HepG2 (cell line): Measurements from ENCODE around the gene SYNC. TPM values are rescaled to one million over a fixed set of nuclear protein-coding genes. Genes with fewer than 3 reads are reported as not detected.

ENCODE experiments used
- ATAC-seq: fragments of 200-7000 bp; cut with Tn5 transposase; 3 replicates; pipeline ENCODE4 v1.9.1; 2020; ENCODE audit warnings: mild to moderate bottlenecking, moderate library complexity
- BruUV-seq: library from RNA; stranded (reverse); fragments of 400-500 nt; replicated peaks from 2 replicates; lab custom pipeline; 2021; lab: Mats Ljungman, UMichigan
- CTCF ChIA-PET: fragments of 300-600 bp; formaldehyde crosslinking; extraction: SDS; loops from one replicate; lab custom pipeline; 2021; ENCODE audit warnings: low total read pairs, inconsistent platforms, low intra/inter-chr PET ratio; lab: Yijun Ruan, JAX
- POLR2A ChIA-PET: fragments of 350-600 bp; sonication (Branson Sonifier 250); formaldehyde crosslinking; loops from one replicate; lab custom pipeline; 2020; ENCODE audit warnings: antibody characterized with exemption, inconsistent platforms; lab: Yijun Ruan, JAX
- DNase-seq: peaks from one replicate; pipeline ENCODE4 v3.0.0-alpha.2; 2015; ENCODE audit warnings: low spot score
- FAIRE-seq: peaks from 3 replicates; lab custom pipeline; 2011; peaks lifted over from hg19 to GRCh38; lab: Jason Lieb, UNC
- H2AFZ ChIP-seq: one replicate; pipeline ENCODE4 v1.6.1; 2011; ENCODE audit warnings: low read length, inconsistent platforms
- H3K27ac ChIP-seq: fragments of 300-600 bp; 3 replicates; pipeline ENCODE4 v1.8.0; 2011; ENCODE audit warnings: mixed run types, mild to moderate bottlenecking, mixed read lengths, low read length, inconsistent platforms; ENCODE audit not compliant: insufficient read depth; ENCODE audit errors: extremely low read length
- H3K27me3 ChIP-seq, 2 experiments: fragments of 200-600 bp in 1 of 2; 2 replicates in 1 of 2; 3 replicates in 1 of 2; pipeline versions ENCODE4 v1.6.0 to v1.8.0; 2011; ENCODE audit warnings: low read length in 2 of 2, mild to moderate bottlenecking in 2 of 2, moderate library complexity in 2 of 2, inconsistent platforms in 1 of 2; ENCODE audit not compliant: insufficient read depth in 2 of 2, control insufficient read depth in 1 of 2
- H3K36me3 ChIP-seq, 2 experiments: fragments of 200-600 bp in 1 of 2; replicated peaks in 1 of 2; 2 replicates in 1 of 2; 3 replicates in 1 of 2; pipeline versions ENCODE4 v1.5.1 to v1.8.0; 2011; ENCODE audit warnings: low read length in 2 of 2, inconsistent platforms in 1 of 2; ENCODE audit not compliant: insufficient read depth in 2 of 2, control insufficient read depth in 1 of 2
- H3K4me1 ChIP-seq: 2 replicates; pipeline ENCODE4 v1.5.1; 2012; ENCODE audit warnings: low read length, inconsistent platforms; ENCODE audit not compliant: insufficient read depth
- H3K4me2 ChIP-seq: 2 replicates; pipeline ENCODE4 v1.6.0; 2011; ENCODE audit warnings: low read depth, low read length, inconsistent platforms
- H3K4me3 ChIP-seq, 3 experiments: fragments of 200-600 bp in 1 of 3; sonication (generic), shearing (Covaris generic) in 1 of 3; replicated peaks in 1 of 3; 2 replicates each; pipeline ENCODE4 v1.5.1; 2011 to 2016; ENCODE audit warnings: low read length in 3 of 3, inconsistent platforms in 2 of 3, low read depth in 2 of 3, mild to moderate bottlenecking in 2 of 3, control low read depth in 1 of 3, mixed read lengths in 1 of 3; ENCODE audit not compliant: insufficient read depth in 1 of 3
- H3K79me2 ChIP-seq: one replicate; pipeline ENCODE4 v1.6.1; 2011; ENCODE audit warnings: low read length, inconsistent platforms; ENCODE audit not compliant: insufficient read depth
- H3K9ac ChIP-seq: 2 replicates; pipeline ENCODE4 v1.6.0; 2011; ENCODE audit warnings: mild to moderate bottlenecking, low read depth, low read length, inconsistent platforms; ENCODE audit not compliant: insufficient read depth
- H3K9me3 ChIP-seq: 2 replicates; pipeline ENCODE4 v1.5.1; 2012; ENCODE audit warnings: mild to moderate bottlenecking, low read length
- H4K20me1 ChIP-seq: 2 replicates; pipeline ENCODE4 v1.6.0; 2011; ENCODE audit warnings: inconsistent platforms, mild to moderate bottlenecking, low read length, moderate library complexity; ENCODE audit not compliant: insufficient read depth
- ARHGAP35 ChIP-seq: sonication (generic); formaldehyde crosslinking; IDR thresholded peaks from 2 replicates; pipeline ENCODE4 v1.9.0; 2022; ENCODE audit warnings: mild to moderate bottlenecking, inconsistent platforms, moderate library complexity, missing genetic modification reagents, borderline replicate concordance
- HCFC1 ChIP-seq: fragments of 150-350 bp; IDR thresholded peaks from 2 replicates; pipeline ENCODE4 v1.6.1; 2014; ENCODE audit warnings: low read depth, low read length
- HDAC1 ChIP-seq: sonication (generic); formaldehyde crosslinking; IDR thresholded peaks from 2 replicates; pipeline ENCODE4 v1.5.1; 2020; ENCODE audit warnings: mild to moderate bottlenecking, missing genetic modification reagents
- HNRNPUL1 ChIP-seq: fragments of 200-400 bp; formaldehyde crosslinking; IDR thresholded peaks from 2 replicates; pipeline ENCODE4 v1.6.1; 2017; ENCODE audit warnings: low read depth, mild to moderate bottlenecking, low read length, moderate library complexity
- NCOR1 ChIP-seq: fragments of 200-600 bp; sonication (generic); IDR thresholded peaks from 2 replicates; pipeline ENCODE4 v1.7.0; 2017; ENCODE audit warnings: antibody characterized with exemption, low read length, borderline replicate concordance
- NFE2L2 ChIP-seq: fragments of 150-350 bp; IDR thresholded peaks from 2 replicates; pipeline ENCODE4 v1.6.1; 2014; ENCODE audit warnings: low read length
- NR2F6 ChIP-seq, 2 experiments: IDR thresholded peaks; 2 replicates each; pipeline ENCODE4 v1.6.1; 2016; ENCODE audit warnings: antibody characterized with exemption in 1 of 2, mild to moderate bottlenecking in 1 of 2
- PHF8 ChIP-seq: sonication (generic); formaldehyde crosslinking; IDR thresholded peaks from 2 replicates; pipeline ENCODE4 v1.5.0; 2020; ENCODE audit warnings: missing genetic modification reagents
- RBAK ChIP-seq: sonication (generic); formaldehyde crosslinking; IDR thresholded peaks from 2 replicates; pipeline ENCODE4 v1.5.1; 2020; ENCODE audit warnings: mild to moderate bottlenecking, missing genetic modification reagents
- RELA ChIP-seq: sonication (generic); formaldehyde crosslinking; IDR thresholded peaks from 2 replicates; pipeline ENCODE4 v1.4.0; 2020; ENCODE audit warnings: missing genetic modification reagents
- TOE1 ChIP-seq: sonication (generic); formaldehyde crosslinking; IDR thresholded peaks from 2 replicates; pipeline ENCODE4 v1.4.0; 2020; ENCODE audit warnings: mild to moderate bottlenecking, missing genetic modification reagents
- ZNF550 ChIP-seq: sonication (generic); formaldehyde crosslinking; IDR thresholded peaks from 2 replicates; pipeline ENCODE4 v1.4.0; 2020; ENCODE audit warnings: mild to moderate bottlenecking, missing genetic modification reagents, borderline replicate concordance
- ZNF563 ChIP-seq: sonication (generic); formaldehyde crosslinking; IDR thresholded peaks from 2 replicates; pipeline ENCODE4 v1.8.0; 2022; ENCODE audit warnings: mild to moderate bottlenecking, moderate library complexity, missing genetic modification reagents
- ZNF580 ChIP-seq: IDR thresholded peaks from 2 replicates; pipeline ENCODE4 v1.6.1; 2016; ENCODE audit warnings: low read depth, borderline replicate concordance
- ZNF660 ChIP-seq: sonication (generic); formaldehyde crosslinking; IDR thresholded peaks from 2 replicates; pipeline ENCODE4 v1.5.1; 2020; ENCODE audit warnings: mild to moderate bottlenecking, low read depth, missing genetic modification reagents, borderline replicate concordance
- WGBS: methylation state at CpG from one replicate; pipeline ENCODE4 v1.1.6; 2017; ENCODE audit warnings: low lambda C conversion rate; 5-methylcytosine and 5-hydroxymethylcytosine counted together
- in situ Hi-C: cut with HindIII; loops from 2 replicates; pipeline ENCODE4 v1.10.0; 2017; ENCODE audit warnings: low pct_unique_long_range_greater_than_20kb; ENCODE audit not compliant: extremely low pct_ligation_motif_present
- intact Hi-C: fragments of 100-400 bp; cut with micrococcal nuclease; formaldehyde crosslinking; loops from one replicate; pipeline ENCODE4 v1.10.0; 2022; ENCODE audit not compliant: unreplicated experiment
- polyA plus RNA-seq, 8 experiments: library from polyadenylated mRNA; depleted of rRNA in 3 of 8; stranded (reverse) in 7 of 8; unstranded in 1 of 8; fragments of >200 nt; fragmentation: Illumina TruSeq in 4 of 8; extraction: Trizol in 4 of 8; gene quantifications; 2 replicates each; pipeline versions ENCODE4 v1.2.1 to v1.2.3, GENCODE V29; 2011 to 2016; ENCODE audit warnings: low read depth in 4 of 8, missing spikeins in 1 of 8, mixed read lengths in 1 of 8; ENCODE audit not compliant: insufficient read depth in 1 of 8
- total RNA-seq, 5 experiments: library from RNA; depleted of rRNA; stranded (reverse); fragments of >200 nt; fragmentation: Illumina TruSeq; extraction: Trizol; gene quantifications; 2 replicates each; pipeline ENCODE4 v1.2.3, GENCODE V29; 2016; ENCODE audit warnings: low read depth in 1 of 5

SYNC gene
- total and polyA plus RNA-seq, 2 of the 13 experiments (the other 11 are each of a cell fraction or from before 2014, with no cell fraction given): 2.4 to 5.4 TPM

DNA sequence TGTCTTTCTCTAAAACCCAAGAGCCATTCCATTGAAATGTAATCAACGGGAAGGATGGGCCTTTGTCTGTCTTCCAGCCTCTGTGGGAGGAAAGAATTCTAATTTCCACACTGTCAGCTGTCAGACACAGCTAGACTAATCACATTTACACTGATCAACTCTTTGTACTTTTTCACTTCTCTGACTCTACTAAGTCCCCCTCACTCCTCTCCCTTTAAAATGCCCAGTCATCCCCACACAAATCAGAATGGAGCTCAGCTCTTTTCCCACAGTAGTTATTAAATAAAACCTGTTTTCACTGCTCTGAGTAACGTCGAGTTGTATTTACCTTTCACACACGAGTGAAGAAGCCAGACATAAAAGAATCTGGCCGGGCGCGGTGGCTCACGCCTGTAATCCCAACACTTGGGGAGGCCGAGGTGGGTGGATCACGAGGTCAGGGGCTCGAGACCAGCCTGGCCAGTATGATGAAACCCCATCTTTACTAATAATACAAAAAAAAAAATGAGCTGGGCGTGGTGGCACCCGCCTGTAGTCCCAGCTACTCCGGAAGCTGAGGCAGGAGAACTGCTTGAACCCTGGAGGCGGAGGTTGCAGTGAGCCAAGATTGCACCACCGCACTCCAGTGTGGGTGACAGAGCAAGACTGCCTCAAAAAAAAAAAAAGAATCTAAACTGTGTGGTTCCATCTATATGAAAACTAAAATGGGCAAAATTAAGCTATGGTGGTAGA, 65.5 kb downstream of the SYNC start:
- no TSS peak for BruUV-seq
- Histone ChIP-seq H3K36me3 (peaks cover 2 to 21% of the 10 kb centered on the region in 2 experiments; a peak in 3 of 5 replicates), H3K79me2 (peaks cover 25% of the 10 kb centered on the region), H3K4me2 (no peak overlapping the region), H3K9ac (no peak overlapping the region), H3K27ac (no peak overlapping the region), H4K20me1 (no peaks in the 10 kb centered on the region), H3K27me3 (no peaks in the 10 kb centered on the region), H3K9me3 (no peaks in the 10 kb centered on the region), H3K4me1 (no peaks in the 10 kb centered on the region), H3K4me3 (no peak overlapping the region), H2AFZ (no peak overlapping the region)
- intact Hi-C loops (no loop called here), in situ Hi-C loops (no loop called here)
- DNase-seq (no peak), ATAC-seq (no peak), FAIRE-seq (no peak)
- 92% methylated on average over 16 of the region's 16 CpGs for WGBS
- TF ChIP-seq NFE2L2: peak; percentile 32; the same call in 1 of the 2 replicates
- no peak for TF ChIP-seq ZNF660 (CRISPR knock-in tag)
- POLR2A ChIA-PET: no interaction called here
- CTCF ChIA-PET: no interaction called here

- Histone ChIP-seq H3K4me2 (no peak overlapping the region), H3K9ac (no peak overlapping the region), H3K9me3 (no peaks in the 10 kb centered on the region), H3K4me1 (no peaks in the 10 kb centered on the region), H3K4me3 (no peak overlapping the region), H3K79me2 (peaks cover 22% of the 10 kb centered on the region), H3K27ac (no peak overlapping the region), H3K27me3 (no peaks in the 10 kb centered on the region), H4K20me1 (no peaks in the 10 kb centered on the region), H3K36me3 (peaks cover 5 to 25% of the 10 kb centered on the region in 2 experiments; a peak in 3 of 5 replicates), H2AFZ (no peak overlapping the region)
- BruUV-seq: no TSS peak
- DNase-seq: no peak
- no peak for ATAC-seq
- ChIA-PET CTCF (no interaction called here), POLR2A (no interaction called here)
- WGBS: 94% methylated on average over 8 of the region's 8 CpGs
- no peak for TF ChIP-seq RELA (CRISPR knock-in tag)
- TF ChIP-seq ZNF550: no peak
- no peak for TF ChIP-seq HDAC1 (CRISPR knock-in tag)
- TF ChIP-seq NR2F6 (IDR thresholded peaks at IDR 0.05): no peak
- TF ChIP-seq NR2F6 (CRISPR knock-in tag; IDR thresholded peaks at IDR 0.05): no peak
- TF ChIP-seq PHF8 (CRISPR knock-in tag): no peak
- TF ChIP-seq RBAK (CRISPR knock-in tag): no peak
- TF ChIP-seq TOE1 (CRISPR knock-in tag): no peak
- no peak for TF ChIP-seq HNRNPUL1
- TF ChIP-seq ARHGAP35 (CRISPR knock-in tag): no peak
- no peak for TF ChIP-seq ZNF563 (CRISPR knock-in tag)
- no peak for TF ChIP-seq NCOR1
- no peak for TF ChIP-seq HCFC1
- TF ChIP-seq ZNF580 (CRISPR knock-in tag): no peak
- no peak for FAIRE-seq
- intact Hi-C loops (no loop called here), in situ Hi-C loops (no loop called here)
Measured at GRCh38 chr1:32635508-32636277, 66.9 kb downstream of the SYNC start.
